Activated naive CD4-positive, alpha-beta T cell treated with anti-CD3 and anti-CD28 coated beads for 36 hours (primary cell): ENCODE results near the gene IRF3. TPM values are rescaled to one million over a fixed set of nuclear protein-coding genes. Genes with fewer than 3 reads are reported as not detected.

Source experiments
- CTCF ChIA-PET: fragments of 350-600 bp; sonication (Branson Sonifier 250); formaldehyde crosslinking; loops from one replicate; lab custom pipeline; 2021; ENCODE audit warnings: antibody characterized with exemption; lab: Charles Lee
- DNase-seq: peaks from one replicate; pipeline ENCODE4 v3.0.0-alpha.2; 2020
- H3K27ac Mint-ChIP-seq: one replicate; pipeline ENCODE4 v1.8.0; 2021; ENCODE audit warnings: mild to moderate bottlenecking, mixed read lengths
- H3K27me3 Mint-ChIP-seq: one replicate; pipeline ENCODE4 v1.8.0; 2021; ENCODE audit warnings: low read depth, mixed read lengths
- H3K36me3 Mint-ChIP-seq: one replicate; pipeline ENCODE4 v1.8.0; 2021; ENCODE audit warnings: low read depth, mixed read lengths
- H3K4me1 Mint-ChIP-seq: one replicate; pipeline ENCODE4 v1.8.0; 2021; ENCODE audit warnings: low read depth, mixed read lengths
- H3K4me3 Mint-ChIP-seq: one replicate; pipeline ENCODE4 v1.8.0; 2021; ENCODE audit warnings: mild to moderate bottlenecking, moderate library complexity, mixed read lengths
- H3K9me3 Mint-ChIP-seq: one replicate; pipeline ENCODE4 v1.8.0; 2021; ENCODE audit warnings: mixed read lengths
- intact Hi-C: fragments of 100-400 bp; cut with micrococcal nuclease; formaldehyde crosslinking; loops from one replicate; pipeline ENCODE4 v1.15.1; 2023
- microRNA-seq: library from miRNA; unstranded; fragments of <30 nt; microRNA quantifications from one replicate; pipeline ENCODE4 v1.2.0, GENCODE V29; 2022; ENCODE audit warnings: borderline microRNAs expressed, borderline replicate concordance
- total RNA-seq, 2 experiments: library from RNA; stranded (reverse); gene quantifications; one replicate each; pipeline ENCODE4 v1.2.3, GENCODE V29; 2021

IRF3 gene
- total RNA-seq, 2 experiments from 2014 or later: 85.2 to 97.8 TPM

GRCh38 chr19:49616945-49617344 is 48.7 kb downstream of the IRF3 start:
- CTCF ChIA-PET: interaction anchor here (1.4 kb wide), 1 partner anchor 56 kb away, joined by 3 read pairs; no protein-coding TSS in a partner anchor
- H3K27me3 Mint-ChIP-seq: no peaks in the 10 kb centered on the region
- intact Hi-C loops: loop anchor here (2.0 kb wide), 1 partner anchor 56 kb away; no protein-coding TSS in a partner anchor
- no peak for DNase-seq
- H3K27ac Mint-ChIP-seq: no peak overlapping the region
- H3K36me3 Mint-ChIP-seq: peaks cover 35% of the 10 kb centered on the region
- H3K4me1 Mint-ChIP-seq: peaks cover 13% of the 10 kb centered on the region
- H3K9me3 Mint-ChIP-seq: no peaks in the 10 kb centered on the region
- no peak overlapping the region for H3K4me3 Mint-ChIP-seq

GRCh38 chr19:49616532-49616931 is 49.1 kb downstream of the IRF3 start:
- Mint-ChIP-seq H3K27ac (no peak overlapping the region), H3K27me3 (no peaks in the 10 kb centered on the region), H3K36me3 (peaks cover 35% of the 10 kb centered on the region), H3K4me3 (no peak overlapping the region), H3K9me3 (no peaks in the 10 kb centered on the region), H3K4me1 (peaks cover 13% of the 10 kb centered on the region)
- DNase-seq: no peak
- intact Hi-C loops: loop anchor here (2.0 kb wide), 1 partner anchor 56 kb away; no protein-coding TSS in a partner anchor
- CTCF ChIA-PET: no interaction called here

- Mint-ChIP-seq H3K4me3 (no peak overlapping the region), H3K36me3 (peaks cover 35% of the 10 kb centered on the region), H3K27ac (no peak overlapping the region), H3K27me3 (no peaks in the 10 kb centered on the region), H3K4me1 (peaks cover 13% of the 10 kb centered on the region), H3K9me3 (no peaks in the 10 kb centered on the region)
- intact Hi-C loops: loop anchor here (2.0 kb wide), 1 partner anchor 57 kb away; no protein-coding TSS in a partner anchor
- CTCF ChIA-PET: no interaction called here
- DNase-seq: no peak
These were observed 49.8 kb downstream of the IRF3 start for GRCh38 chr19:49615861-49616260.

- intact Hi-C loops: no loop called here
- H3K4me1 Mint-ChIP-seq: peaks cover 13% of the 10 kb centered on the region
- no peaks in the 10 kb centered on the region for H3K9me3 Mint-ChIP-seq
- DNase-seq: peak; percentile 42
- H3K4me3 Mint-ChIP-seq: no peak overlapping the region
- peak overlapping the region; percentile 24 for H3K27ac Mint-ChIP-seq
- CTCF ChIA-PET: interaction anchor here (0.6 to 0.7 kb wide), 2 partner anchors 102 to 146 kb away, joined by 3 read pairs; no protein-coding TSS in a partner anchor
- H3K27me3 Mint-ChIP-seq: no peaks in the 10 kb centered on the region
- peaks cover 32% of the 10 kb centered on the region for H3K36me3 Mint-ChIP-seq
These were observed 51.4 kb downstream of the IRF3 start for GRCh38 chr19:49614096-49614833.

- CTCF ChIA-PET: interaction anchor here (0.6 to 0.7 kb wide), 2 partner anchors 103 to 147 kb away, joined by 3 read pairs; no protein-coding TSS in a partner anchor
- Mint-ChIP-seq H3K27ac (no peak overlapping the region), H3K4me3 (no peak overlapping the region)
These were observed 52.3 kb downstream of the IRF3 start for GRCh38 chr19:49613374-49613773.

More at GRCh38 chr19:49613374-49613773, 52.3 kb downstream of the IRF3 start:
- Mint-ChIP-seq H3K36me3 (peaks cover 28% of the 10 kb centered on the region), H3K27me3 (no peaks in the 10 kb centered on the region), H3K9me3 (no peaks in the 10 kb centered on the region), H3K4me1 (peaks cover 13% of the 10 kb centered on the region)
- intact Hi-C loops: no loop called here
- DNase-seq: no peak

Small RNA genes lying within 50 kb of the gene (microRNA-seq; reads per million reads assigned to microRNA genes)
- 2.7 reads per million for gene MIR5088

Other genes with a start within 250 kb of the IRF3 start
- not detected for gene PTH2, start 242.4 kb downstream of the IRF3 start, total RNA-seq
- not detected for gene GFY, start 240.5 kb downstream of the IRF3 start, total RNA-seq
- gene SLC17A7, start 224.3 kb downstream of the IRF3 start, total RNA-seq: under 1 TPM; 0.12 TPM
- gene PIH1D1, start 214.0 kb downstream of the IRF3 start, total RNA-seq: 10 to 100 TPM; 80.7 to 84.4 TPM
- gene ALDH16A1, start 212.6 kb downstream of the IRF3 start, total RNA-seq: 10 to 100 TPM; 43.4 to 46.8 TPM
- 10 to 100 TPM; 23.9 to 28.4 TPM for gene FLT3LG, start 191.6 kb downstream of the IRF3 start, total RNA-seq
- 1,000 to 10,000 TPM; 4,441 to 4,607 TPM for gene RPL13A, start 178.2 kb downstream of the IRF3 start, total RNA-seq
- 1,000 to 10,000 TPM; 3,906 to 3,945 TPM for gene RPS11, start 169.4 kb downstream of the IRF3 start, total RNA-seq
- 10 to 100 TPM; 15.7 to 17.1 TPM for gene FCGRT, start 153.2 kb downstream of the IRF3 start, total RNA-seq
- 1 to 10 TPM; 6.7 to 7.2 TPM for gene RCN3, start 137.9 kb downstream of the IRF3 start, total RNA-seq
- gene NOSIP, start 85.3 kb downstream of the IRF3 start, total RNA-seq: 10 to 100 TPM; 76.4 to 77.4 TPM
- gene PRRG2, start 84.5 kb downstream of the IRF3 start, total RNA-seq: under 1 TPM; 0.52 TPM
- gene PRR12, start 74.7 kb downstream of the IRF3 start, total RNA-seq: 10 to 100 TPM; 16.4 to 16.9 TPM
- 1 to 10 TPM; 7.2 to 7.8 TPM for gene RRAS, start 25.7 kb downstream of the IRF3 start, total RNA-seq
- gene SCAF1, start 23.6 kb downstream of the IRF3 start, total RNA-seq: 10 to 100 TPM; 39.9 to 41.9 TPM
- 10 to 100 TPM; 70.5 to 75.6 TPM for gene BCL2L12, start 76 bp upstream of the IRF3 start, total RNA-seq
- gene PRMT1, start 11.4 kb upstream of the IRF3 start, total RNA-seq: 100 to 1,000 TPM; 380 to 394 TPM
- gene ADM5, start 23.7 kb upstream of the IRF3 start, total RNA-seq: 1 to 10 TPM; 1.4 to 1.8 TPM
- under 1 TPM; 0.32 to 0.48 TPM for gene CPT1C, start 25.3 kb upstream of the IRF3 start, total RNA-seq
- under 1 TPM; 0.57 to 0.72 TPM for gene TSKS, start 97.4 kb upstream of the IRF3 start, total RNA-seq
- gene AP2A1, start 101.1 kb upstream of the IRF3 start, total RNA-seq: 10 to 100 TPM; 87.7 to 88.3 TPM
- 10 to 100 TPM; 14.5 to 14.9 TPM for gene FUZ, start 147.4 kb upstream of the IRF3 start, total RNA-seq
- 10 to 100 TPM; 32.4 to 39.2 TPM for gene MED25, start 152.4 kb upstream of the IRF3 start, total RNA-seq
- gene PTOV1, start 185.3 kb upstream of the IRF3 start, total RNA-seq: 10 to 100 TPM; 66.0 to 68.0 TPM
- gene PNKP, start 201.7 kb upstream of the IRF3 start, total RNA-seq: 10 to 100 TPM; 64.4 to 65.9 TPM
- 10 to 100 TPM; 13.3 to 14.2 TPM for gene AKT1S1, start 211.5 kb upstream of the IRF3 start, total RNA-seq
- gene TBC1D17, start 211.8 kb upstream of the IRF3 start, total RNA-seq: 10 to 100 TPM; 29.8 to 32.4 TPM
- gene IL4I1, start 231.0 kb upstream of the IRF3 start, total RNA-seq: 1 to 10 TPM; 7.2 to 7.5 TPM